ENCODE measurements around the gene BRIP1. TPM values are rescaled to one million over a fixed set of nuclear protein-coding genes. Genes with fewer than 3 reads are reported as not detected.
"Not testable (repeated sequence)": the region's sequence is repeated elsewhere in the genome, so short reads cannot be mapped to it uniquely, and the experiment has no call there.

The BRIP1 gene
- polyA plus RNA-seq, 1 of the 3 experiments (the other 2 are of a cell fraction), result 2.0 TPM

DNA sequence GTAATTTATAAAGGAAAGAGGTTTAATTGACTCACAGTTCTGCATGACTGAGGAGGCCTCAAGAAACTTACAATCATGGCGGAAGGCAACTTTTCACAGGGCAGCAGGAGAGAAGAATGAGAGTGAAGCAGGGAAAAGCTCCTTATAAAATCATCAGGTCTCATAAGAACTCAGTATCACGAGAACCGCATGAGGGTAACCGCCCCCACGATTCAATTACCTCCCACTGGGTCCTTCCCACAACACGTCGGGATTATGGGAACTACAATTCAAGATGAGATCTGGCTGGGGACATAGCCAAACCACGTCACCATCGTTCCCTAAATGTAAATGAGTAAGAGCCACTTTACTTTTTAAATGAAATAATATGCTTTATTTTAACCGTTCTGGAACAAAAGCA is 182.4 kb downstream of the BRIP1 start:
- WGBS (ENCODE audit: low lambda C conversion rate), result over 99% methylated on average over 10 of the region's 10 CpGs
- TF ChIP-seq, protein P1, sequence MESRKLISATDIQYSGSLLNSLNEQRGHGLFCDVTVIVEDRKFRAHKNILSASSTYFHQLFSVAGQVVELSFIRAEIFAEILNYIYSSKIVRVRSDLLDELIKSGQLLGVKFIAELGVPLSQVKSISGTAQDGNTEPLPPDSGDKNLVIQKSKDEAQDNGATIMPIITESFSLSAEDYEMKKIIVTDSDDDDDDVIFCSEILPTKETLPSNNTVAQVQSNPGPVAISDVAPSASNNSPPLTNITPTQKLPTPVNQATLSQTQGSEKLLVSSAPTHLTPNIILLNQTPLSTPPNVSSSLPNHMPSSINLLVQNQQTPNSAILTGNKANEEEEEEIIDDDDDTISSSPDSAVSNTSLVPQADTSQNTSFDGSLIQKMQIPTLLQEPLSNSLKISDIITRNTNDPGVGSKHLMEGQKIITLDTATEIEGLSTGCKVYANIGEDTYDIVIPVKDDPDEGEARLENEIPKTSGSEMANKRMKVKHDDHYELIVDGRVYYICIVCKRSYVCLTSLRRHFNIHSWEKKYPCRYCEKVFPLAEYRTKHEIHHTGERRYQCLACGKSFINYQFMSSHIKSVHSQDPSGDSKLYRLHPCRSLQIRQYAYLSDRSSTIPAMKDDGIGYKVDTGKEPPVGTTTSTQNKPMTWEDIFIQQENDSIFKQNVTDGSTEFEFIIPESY (IDR thresholded peaks at IDR 0.05; ENCODE audit: borderline replicate concordance, low read depth), result no peak
- no peak for TF ChIP-seq POLR2AphosphoS5 (IDR thresholded peaks at IDR 0.05; ENCODE audit: low read depth, low read length)

DNA sequence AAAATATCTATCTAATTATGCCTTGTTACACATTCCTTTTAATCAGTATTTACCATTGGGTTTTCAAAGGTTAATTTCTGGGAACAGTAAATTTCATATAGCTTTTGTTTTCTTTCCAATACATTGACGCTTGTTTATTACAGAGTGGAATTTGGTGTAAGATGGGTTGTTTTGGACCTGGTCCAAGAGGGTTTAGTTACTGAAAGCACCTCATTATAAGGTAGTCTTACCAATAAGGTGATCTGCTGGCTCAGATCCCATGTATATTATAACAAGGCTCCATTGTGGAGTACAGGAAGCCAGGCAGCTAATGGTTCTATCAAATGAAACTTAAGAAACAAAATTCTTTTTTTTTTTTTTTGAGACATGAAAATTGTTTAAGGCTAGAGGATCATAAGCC is 185.0 kb downstream of the BRIP1 start:
- no peak overlapping the region for H3K9ac ChIP-seq
- H3F3A ChIP-seq (replicated peaks; ENCODE audit: insufficient read depth), result peaks cover 7% of the 10 kb centered on the region
- H3K9me3 ChIP-seq, result no peaks in the 10 kb centered on the region
- H3K4me2 ChIP-seq, result no peak overlapping the region
- ChIA-PET CTCF (interaction anchor here (0.8 to 1.1 kb wide), 2 partner anchors 112 to 158 kb away, joined by 3 to 4 read pairs; no protein-coding TSS in a partner anchor), POLR2A (no interaction called here)
- TF ChIP-seq, protein P2, sequence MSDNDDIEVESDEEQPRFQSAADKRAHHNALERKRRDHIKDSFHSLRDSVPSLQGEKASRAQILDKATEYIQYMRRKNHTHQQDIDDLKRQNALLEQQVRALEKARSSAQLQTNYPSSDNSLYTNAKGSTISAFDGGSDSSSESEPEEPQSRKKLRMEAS (IDR thresholded peaks at IDR 0.05; ENCODE audit: low read depth), result no peak
- TF ChIP-seq CHD2 (IDR thresholded peaks at IDR 0.05; ENCODE audit: low read length, partially characterized antibody), result no peak
- no peak for TF ChIP-seq EZH2phosphoT487 (IDR thresholded peaks at IDR 0.05; ENCODE audit: borderline replicate concordance, low read depth)
- no peak for TF ChIP-seq GATA2 (CRISPR knock-in tag; IDR thresholded peaks at IDR 0.05)
- TF ChIP-seq, protein P1 (IDR thresholded peaks at IDR 0.05; ENCODE audit: borderline replicate concordance, low read depth), result no peak
- TF ChIP-seq, protein P3, sequence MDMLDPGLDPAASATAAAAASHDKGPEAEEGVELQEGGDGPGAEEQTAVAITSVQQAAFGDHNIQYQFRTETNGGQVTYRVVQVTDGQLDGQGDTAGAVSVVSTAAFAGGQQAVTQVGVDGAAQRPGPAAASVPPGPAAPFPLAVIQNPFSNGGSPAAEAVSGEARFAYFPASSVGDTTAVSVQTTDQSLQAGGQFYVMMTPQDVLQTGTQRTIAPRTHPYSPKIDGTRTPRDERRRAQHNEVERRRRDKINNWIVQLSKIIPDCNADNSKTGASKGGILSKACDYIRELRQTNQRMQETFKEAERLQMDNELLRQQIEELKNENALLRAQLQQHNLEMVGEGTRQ (IDR thresholded peaks at IDR 0.05; ENCODE audit: borderline replicate concordance, low read depth, low read length), result no peak
- TF ChIP-seq, protein P4, sequence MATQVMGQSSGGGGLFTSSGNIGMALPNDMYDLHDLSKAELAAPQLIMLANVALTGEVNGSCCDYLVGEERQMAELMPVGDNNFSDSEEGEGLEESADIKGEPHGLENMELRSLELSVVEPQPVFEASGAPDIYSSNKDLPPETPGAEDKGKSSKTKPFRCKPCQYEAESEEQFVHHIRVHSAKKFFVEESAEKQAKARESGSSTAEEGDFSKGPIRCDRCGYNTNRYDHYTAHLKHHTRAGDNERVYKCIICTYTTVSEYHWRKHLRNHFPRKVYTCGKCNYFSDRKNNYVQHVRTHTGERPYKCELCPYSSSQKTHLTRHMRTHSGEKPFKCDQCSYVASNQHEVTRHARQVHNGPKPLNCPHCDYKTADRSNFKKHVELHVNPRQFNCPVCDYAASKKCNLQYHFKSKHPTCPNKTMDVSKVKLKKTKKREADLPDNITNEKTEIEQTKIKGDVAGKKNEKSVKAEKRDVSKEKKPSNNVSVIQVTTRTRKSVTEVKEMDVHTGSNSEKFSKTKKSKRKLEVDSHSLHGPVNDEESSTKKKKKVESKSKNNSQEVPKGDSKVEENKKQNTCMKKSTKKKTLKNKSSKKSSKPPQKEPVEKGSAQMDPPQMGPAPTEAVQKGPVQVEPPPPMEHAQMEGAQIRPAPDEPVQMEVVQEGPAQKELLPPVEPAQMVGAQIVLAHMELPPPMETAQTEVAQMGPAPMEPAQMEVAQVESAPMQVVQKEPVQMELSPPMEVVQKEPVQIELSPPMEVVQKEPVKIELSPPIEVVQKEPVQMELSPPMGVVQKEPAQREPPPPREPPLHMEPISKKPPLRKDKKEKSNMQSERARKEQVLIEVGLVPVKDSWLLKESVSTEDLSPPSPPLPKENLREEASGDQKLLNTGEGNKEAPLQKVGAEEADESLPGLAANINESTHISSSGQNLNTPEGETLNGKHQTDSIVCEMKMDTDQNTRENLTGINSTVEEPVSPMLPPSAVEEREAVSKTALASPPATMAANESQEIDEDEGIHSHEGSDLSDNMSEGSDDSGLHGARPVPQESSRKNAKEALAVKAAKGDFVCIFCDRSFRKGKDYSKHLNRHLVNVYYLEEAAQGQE (IDR thresholded peaks at IDR 0.05; ENCODE audit: low read depth, low read length), result no peak
- no peak for TF ChIP-seq TEAD4 (IDR thresholded peaks at IDR 0.05; ENCODE audit: borderline replicate concordance, insufficient read depth)
- H3K79me2 ChIP-seq (ENCODE audit: insufficient read depth), result no peaks in the 10 kb centered on the region
- peaks cover 2 to 15% of the 10 kb centered on the region in 2 experiments for H3K36me3 ChIP-seq (replicated peaks in 1 of 2; ENCODE audit: control insufficient read depth in 1 of 2, insufficient read depth in 2 of 2, low read length in 1 of 2)
- 95% methylated on average over 1 of the region's 1 CpG for WGBS (ENCODE audit: low lambda C conversion rate)
- H3K9me2 ChIP-seq, result no peaks in the 10 kb centered on the region
- no peak for DNase-seq
- no peak overlapping the region for H2AFZ ChIP-seq (ENCODE audit: low read depth)
- H3K27ac ChIP-seq (ENCODE audit: low read depth in 2 of 2, low read length in 1 of 2), result no peak overlapping the region
- no peaks in the 10 kb centered on the region for H4K20me1 ChIP-seq (ENCODE audit: insufficient read depth)
- H3K4me3 ChIP-seq (ENCODE audit: low read depth in 2 of 2, low read length in 1 of 2), result no peak overlapping the region
- H3K4me1 ChIP-seq (ENCODE audit: control insufficient read depth in 1 of 2, insufficient read depth in 2 of 2, low read depth in 1 of 2, low read length in 1 of 2), result no peaks in the 10 kb centered on the region
- H3K27me3 ChIP-seq (ENCODE audit: insufficient read depth), result no peaks in the 10 kb centered on the region

More for the DNA sequence above, 182.4 kb downstream of the BRIP1 start:
- Histone ChIP-seq H3K4me1 (ENCODE audit: control insufficient read depth in 1 of 2, insufficient read depth in 2 of 2, low read depth in 1 of 2, low read length in 1 of 2) (no peaks in the 10 kb centered on the region), H3K4me2 (no peak overlapping the region), H3K9me3 (no peaks in the 10 kb centered on the region), H2AFZ (ENCODE audit: low read depth) (no peak overlapping the region), H3K9ac (no peak overlapping the region), H3K27me3 (ENCODE audit: insufficient read depth) (no peaks in the 10 kb centered on the region), H3K4me3 (ENCODE audit: low read depth in 2 of 2, low read length in 1 of 2) (no peak overlapping the region), H3K36me3 (replicated peaks in 1 of 2; ENCODE audit: control insufficient read depth in 1 of 2, insufficient read depth in 2 of 2, low read length in 1 of 2) (peaks cover 5 to 27% of the 10 kb centered on the region in 2 experiments), H3F3A (replicated peaks; ENCODE audit: insufficient read depth) (peaks cover 7% of the 10 kb centered on the region), H3K9me2 (no peaks in the 10 kb centered on the region), H4K20me1 (ENCODE audit: insufficient read depth) (no peaks in the 10 kb centered on the region), H3K79me2 (ENCODE audit: insufficient read depth) (no peaks in the 10 kb centered on the region), H3K27ac (ENCODE audit: low read depth in 2 of 2, low read length in 1 of 2) (no peak overlapping the region)
- ChIA-PET POLR2A (no interaction called here), CTCF (no interaction called here)
- DNase-seq, result no peak

DNA sequence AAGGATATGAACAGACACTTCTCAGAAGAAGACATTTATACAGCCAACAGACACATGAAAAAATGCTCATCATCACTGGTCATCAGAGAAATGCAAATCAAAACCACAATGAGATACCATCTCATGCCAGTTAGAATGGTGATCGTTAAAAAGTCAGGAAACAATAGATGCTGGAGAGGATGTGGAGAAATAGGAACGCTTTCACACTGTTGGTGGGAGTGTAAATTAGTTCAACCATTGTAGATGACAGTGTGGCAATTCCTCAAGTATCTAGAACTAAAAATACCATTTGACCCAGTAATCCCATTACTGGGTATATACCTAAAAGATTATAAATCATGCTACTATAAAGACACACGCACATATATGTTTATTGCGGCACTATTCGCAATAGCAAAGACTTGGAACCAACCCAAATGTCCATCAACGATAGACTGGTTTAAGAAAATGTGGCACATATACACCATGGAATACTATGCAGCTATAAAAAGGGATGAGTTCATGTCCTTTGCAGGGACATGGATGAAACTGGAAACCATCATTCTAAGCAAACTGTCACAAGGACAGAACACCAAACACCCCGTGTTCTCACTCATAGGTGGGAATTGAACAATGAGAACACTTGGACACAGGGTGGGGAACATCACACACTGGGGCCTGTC is 186.0 kb downstream of the BRIP1 start:
- CTCF ChIA-PET, POLR2A ChIA-PET: not testable (repeated sequence)
- 66% methylated on average over 7 of the region's 7 CpGs for WGBS (ENCODE audit: low lambda C conversion rate)

More for the DNA sequence above, 186.0 kb downstream of the BRIP1 start:
- not testable (repeated sequence) for H3K4me2 ChIP-seq; H4K20me1 ChIP-seq (ENCODE audit: insufficient read depth); DNase-seq; H3K9me3 ChIP-seq; H3K79me2 ChIP-seq (ENCODE audit: insufficient read depth); H3K27me3 ChIP-seq (ENCODE audit: insufficient read depth); H3K4me3 ChIP-seq (ENCODE audit: low read depth in 2 of 2, low read length in 1 of 2); H3F3A ChIP-seq (replicated peaks; ENCODE audit: insufficient read depth); H3K4me1 ChIP-seq (ENCODE audit: control insufficient read depth in 1 of 2, insufficient read depth in 2 of 2, low read depth in 1 of 2, low read length in 1 of 2); H3K9ac ChIP-seq; H2AFZ ChIP-seq (ENCODE audit: low read depth); H3K36me3 ChIP-seq (replicated peaks in 1 of 2; ENCODE audit: control insufficient read depth in 1 of 2, insufficient read depth in 2 of 2, low read length in 1 of 2); H3K9me2 ChIP-seq; H3K27ac ChIP-seq (ENCODE audit: low read depth in 2 of 2, low read length in 1 of 2)

All from SK-N-SH (cell line).